ENCODE data around the gene RAB12.
"Not testable (repeated sequence)": the region's sequence is repeated elsewhere in the genome, so short reads cannot be mapped to it uniquely, and the experiment has no call there.

Gene RAB12

GRCh38 chr18:8651478-8652261, 42.4 kb downstream of the RAB12 start:
- DNase-seq: not testable (repeated sequence)

GRCh38 chr18:8654503-8655451, 45.5 kb downstream of the RAB12 start:
- DNase-seq: peak; percentile 41

- DNase-seq: no peak
These were observed 47.0 kb downstream of the RAB12 start for GRCh38 chr18:8656232-8656631.

GRCh38 chr18:8657050-8657820, 48.0 kb downstream of the RAB12 start:
- DNase-seq: no peak

GRCh38 chr18:8657873-8658470, 48.7 kb downstream of the RAB12 start:
- DNase-seq: no peak

- DNase-seq: no peak
These were observed 49.7 kb downstream of the RAB12 start for GRCh38 chr18:8658858-8659485.

GRCh38 chr18:8659609-8660242, 50.5 kb downstream of the RAB12 start:
- no peak for DNase-seq

GRCh38 chr18:8660316-8660715, 51.1 kb downstream of the RAB12 start:
- DNase-seq: no peak

- no peak for DNase-seq
These were observed 52.7 kb downstream of the RAB12 start for GRCh38 chr18:8661754-8662559.

GRCh38 chr18:8662560-8663255, 53.5 kb downstream of the RAB12 start:
- no peak for DNase-seq

- no peak for DNase-seq
These were observed 58.6 kb downstream of the RAB12 start for GRCh38 chr18:8667846-8668245.

- DNase-seq: no peak
These were observed 59.1 kb downstream of the RAB12 start for GRCh38 chr18:8668381-8668780.

GRCh38 chr18:8669571-8669970, 60.3 kb downstream of the RAB12 start:
- DNase-seq: no peak

- no peak for DNase-seq
These were observed 64.3 kb downstream of the RAB12 start for GRCh38 chr18:8673256-8674209.

GRCh38 chr18:8675057-8675456, 65.8 kb downstream of the RAB12 start:
- DNase-seq: no peak

GRCh38 chr18:8681196-8681595, 72.0 kb downstream of the RAB12 start:
- no peak for DNase-seq

- DNase-seq: no peak
These were observed 75.3 kb downstream of the RAB12 start for GRCh38 chr18:8684577-8684976.

- DNase-seq: no peak
These were observed 76.1 kb downstream of the RAB12 start for GRCh38 chr18:8685141-8685913.

Data from hematopoietic multipotent progenitor cell treated with erythropoietin and hydrocortisone succinate and interleukin-3 and kit ligand, for 8 days (in vitro differentiated cells).